ENCODE data around the gene PDE10A.

DNA sequence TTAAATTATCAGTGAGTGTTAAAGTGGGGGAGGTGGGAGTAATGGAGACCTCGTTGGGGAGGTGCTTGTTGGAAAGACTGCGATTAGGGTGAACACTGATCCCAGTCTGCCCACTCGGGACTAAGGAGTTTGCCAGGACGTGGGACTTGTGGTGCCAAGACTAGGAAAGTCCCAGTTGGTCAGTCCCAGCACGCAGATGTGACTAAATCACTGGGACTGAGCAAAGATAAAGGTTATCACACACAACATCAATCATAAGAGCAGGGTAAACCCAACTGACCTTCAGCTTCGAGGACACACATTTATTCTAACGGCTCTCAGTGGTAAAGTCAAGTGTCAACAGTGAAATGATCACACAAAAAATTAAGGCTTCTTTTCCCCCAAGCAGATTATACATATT, 45.5 kb downstream of the PDE10A start:
- TF ChIP-seq, protein P1, sequence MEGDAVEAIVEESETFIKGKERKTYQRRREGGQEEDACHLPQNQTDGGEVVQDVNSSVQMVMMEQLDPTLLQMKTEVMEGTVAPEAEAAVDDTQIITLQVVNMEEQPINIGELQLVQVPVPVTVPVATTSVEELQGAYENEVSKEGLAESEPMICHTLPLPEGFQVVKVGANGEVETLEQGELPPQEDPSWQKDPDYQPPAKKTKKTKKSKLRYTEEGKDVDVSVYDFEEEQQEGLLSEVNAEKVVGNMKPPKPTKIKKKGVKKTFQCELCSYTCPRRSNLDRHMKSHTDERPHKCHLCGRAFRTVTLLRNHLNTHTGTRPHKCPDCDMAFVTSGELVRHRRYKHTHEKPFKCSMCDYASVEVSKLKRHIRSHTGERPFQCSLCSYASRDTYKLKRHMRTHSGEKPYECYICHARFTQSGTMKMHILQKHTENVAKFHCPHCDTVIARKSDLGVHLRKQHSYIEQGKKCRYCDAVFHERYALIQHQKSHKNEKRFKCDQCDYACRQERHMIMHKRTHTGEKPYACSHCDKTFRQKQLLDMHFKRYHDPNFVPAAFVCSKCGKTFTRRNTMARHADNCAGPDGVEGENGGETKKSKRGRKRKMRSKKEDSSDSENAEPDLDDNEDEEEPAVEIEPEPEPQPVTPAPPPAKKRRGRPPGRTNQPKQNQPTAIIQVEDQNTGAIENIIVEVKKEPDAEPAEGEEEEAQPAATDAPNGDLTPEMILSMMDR (conservative IDR thresholded peaks at IDR 0.05; ENCODE audit: low read depth, low read length) = no peak
- TF ChIP-seq USF2 (IDR thresholded peaks at IDR 0.05; ENCODE audit: low read depth, low read length) = no peak
- TF ChIP-seq POLR2A (IDR thresholded peaks at IDR 0.05; ENCODE audit: low read depth, low read length) = no peak
- no peak for TF ChIP-seq SMC3 (IDR thresholded peaks at IDR 0.05; ENCODE audit: low read depth, low read length)
- TF ChIP-seq RAD21 (IDR thresholded peaks at IDR 0.05; ENCODE audit: low read length) = no peak
- TF ChIP-seq RFX5 (IDR thresholded peaks at IDR 0.05; ENCODE audit: low read depth, low read length) = no peak
- no peak for TF ChIP-seq RCOR1 (IDR thresholded peaks at IDR 0.05; ENCODE audit: insufficient replicate concordance, low read length)
- no peak for TF ChIP-seq MAZ (IDR thresholded peaks at IDR 0.05; ENCODE audit: borderline replicate concordance, low read depth, low read length)
- TF ChIP-seq BHLHE40 (IDR thresholded peaks at IDR 0.05; ENCODE audit: low read depth, low read length) = no peak
- TF ChIP-seq CEBPB (IDR thresholded peaks at IDR 0.05; ENCODE audit: low read depth, low read length) = no peak
- TF ChIP-seq ELK1 (IDR thresholded peaks at IDR 0.05; ENCODE audit: borderline replicate concordance, low read depth, low read length) = no peak
- TF ChIP-seq MXI1 (IDR thresholded peaks at IDR 0.05; ENCODE audit: borderline replicate concordance, low read depth, low read length) = no peak
